ENCODE results near the gene FOXA3.
A peak's percentile ranks its signal among the peaks of the same experiment; 100 is the strongest.

FOXA3 gene

GRCh38 chr19:45863840-45864628, at the start of gene FOXA3:
FOXA3 (plus strand) TSS chr19:45864326; CDS start chr19:45864457, 131 bp downstream.
- no peak for DNase-seq

- no peak for DNase-seq
Measured at GRCh38 chr19:45814851-45815480, 49.2 kb upstream of the FOXA3 start, which contains the start of gene RSPH6A. RSPH6A (minus strand) TSS chr19:45815308; CDS start chr19:45815176, 132 bp downstream.

DNA sequence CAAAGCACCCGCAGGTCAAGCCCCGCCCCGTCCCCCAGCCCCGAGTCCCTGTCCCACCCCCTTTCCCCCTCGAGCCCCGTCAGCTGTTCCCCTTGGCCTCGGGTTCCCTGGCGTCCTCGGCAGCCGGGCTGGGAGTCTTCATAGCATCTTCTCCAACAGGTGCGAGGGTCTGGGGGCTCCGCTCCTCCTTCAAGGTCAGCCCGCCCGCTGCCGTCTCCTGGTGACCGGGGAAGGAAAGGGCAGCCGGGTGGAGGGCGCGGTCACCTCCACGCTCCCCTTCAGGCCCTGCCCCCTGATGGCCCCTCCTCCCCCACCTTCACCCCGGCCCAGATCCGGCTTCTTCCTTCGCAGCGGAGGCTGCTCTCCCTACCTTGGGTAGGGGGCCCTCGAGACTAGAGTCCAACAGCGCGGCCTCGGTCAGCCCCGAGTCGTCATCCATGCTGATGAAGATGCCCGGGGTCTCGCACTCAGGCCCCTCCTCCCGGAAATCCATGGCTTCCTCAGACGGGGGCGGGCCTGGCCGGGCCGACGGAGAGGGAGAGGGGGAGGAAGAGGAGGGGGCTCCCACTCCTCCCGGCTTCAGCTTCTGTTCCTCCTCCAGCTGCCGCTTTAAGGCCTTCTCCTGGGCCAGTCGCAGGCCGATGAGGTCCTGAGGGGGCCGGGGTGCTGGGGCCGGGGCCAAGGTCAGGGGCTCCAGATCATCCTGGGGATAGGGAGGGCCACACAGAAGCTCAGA, 48.5 kb upstream of the FOXA3 start:
- DNase-seq, result peak; percentile 8

- DNase-seq, result no peak
Measured at GRCh38 chr19:45816236-45817009, 47.7 kb upstream of the FOXA3 start.

DNA sequence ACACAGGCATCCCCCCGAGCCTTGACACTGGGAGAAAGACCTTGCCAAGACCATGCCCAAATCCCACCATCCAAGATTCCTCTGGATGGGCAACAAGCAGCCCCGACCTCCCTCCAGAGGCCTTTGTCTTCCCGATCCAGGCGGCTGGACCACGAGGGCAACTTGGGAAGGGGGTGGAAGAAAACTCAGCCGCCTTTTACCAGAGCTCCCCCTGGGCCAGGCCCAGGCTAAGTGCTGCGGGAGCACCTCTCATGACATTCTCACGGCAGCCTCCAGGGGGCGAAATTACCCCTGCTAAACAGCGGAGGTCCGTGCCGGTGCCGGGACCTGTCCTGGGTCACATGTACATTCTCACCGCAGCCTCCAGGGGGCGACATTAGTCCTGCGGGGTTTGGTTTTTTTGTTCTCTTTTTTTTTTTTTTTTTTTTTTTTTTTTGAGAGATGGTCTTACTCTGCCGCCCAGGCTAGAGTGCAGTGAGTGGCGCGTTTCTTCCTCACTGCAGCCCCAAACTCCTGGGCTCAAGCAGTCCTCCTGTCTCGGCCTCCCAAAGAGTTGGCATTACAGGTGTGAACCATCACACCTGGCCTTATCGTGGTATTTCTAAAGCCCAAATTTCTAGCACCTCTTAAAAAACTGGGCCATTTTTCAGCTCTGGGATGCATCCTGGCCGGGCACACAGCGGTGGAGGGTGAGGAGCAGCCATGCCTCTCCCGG, 47.0 kb upstream of the FOXA3 start:
- peak; percentile 65 for DNase-seq

DNA sequence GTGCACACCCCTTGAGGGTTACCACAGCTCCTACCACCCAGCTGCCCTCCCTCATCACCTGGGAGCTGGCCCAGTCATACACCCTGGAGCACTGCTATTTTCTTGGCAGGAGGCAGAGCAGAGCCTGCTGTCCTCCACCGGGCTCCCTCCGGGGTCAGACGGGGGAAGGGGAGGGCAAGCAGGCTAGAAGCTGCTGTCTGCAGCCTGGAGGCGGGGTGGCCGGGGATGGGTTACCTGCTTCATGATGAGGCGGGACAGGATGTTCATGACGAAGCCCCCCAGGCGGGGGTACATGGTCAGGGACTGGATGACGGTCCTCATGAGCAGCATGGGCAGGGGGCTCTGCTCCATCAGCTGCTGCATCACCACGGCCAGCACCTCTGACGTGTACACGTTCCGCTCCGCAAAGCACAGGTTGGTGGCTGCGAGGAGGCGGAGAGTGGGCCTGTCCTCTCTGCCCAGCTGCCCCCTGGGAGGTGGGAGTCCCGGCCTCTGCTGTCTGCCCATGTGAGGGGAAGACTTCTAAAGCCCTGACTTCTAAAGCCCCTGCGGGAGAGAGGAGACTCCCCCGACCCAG, 46.3 kb upstream of the FOXA3 start:
- DNase-seq, result no peak

- no peak for DNase-seq
Measured at GRCh38 chr19:45819769-45820168, 44.4 kb upstream of the FOXA3 start.

GRCh38 chr19:45820413-45821102, 43.6 kb upstream of the FOXA3 start:
- peak; percentile 50 for DNase-seq

- DNase-seq, result no peak
Measured at GRCh38 chr19:45821103-45821521, 43.0 kb upstream of the FOXA3 start.

GRCh38 chr19:45821570-45821969, 42.6 kb upstream of the FOXA3 start:
- no peak for DNase-seq

GRCh38 chr19:45822716-45823115, 41.4 kb upstream of the FOXA3 start:
- no peak for DNase-seq

GRCh38 chr19:45823182-45823581, 40.9 kb upstream of the FOXA3 start:
- DNase-seq, result no peak

DNA sequence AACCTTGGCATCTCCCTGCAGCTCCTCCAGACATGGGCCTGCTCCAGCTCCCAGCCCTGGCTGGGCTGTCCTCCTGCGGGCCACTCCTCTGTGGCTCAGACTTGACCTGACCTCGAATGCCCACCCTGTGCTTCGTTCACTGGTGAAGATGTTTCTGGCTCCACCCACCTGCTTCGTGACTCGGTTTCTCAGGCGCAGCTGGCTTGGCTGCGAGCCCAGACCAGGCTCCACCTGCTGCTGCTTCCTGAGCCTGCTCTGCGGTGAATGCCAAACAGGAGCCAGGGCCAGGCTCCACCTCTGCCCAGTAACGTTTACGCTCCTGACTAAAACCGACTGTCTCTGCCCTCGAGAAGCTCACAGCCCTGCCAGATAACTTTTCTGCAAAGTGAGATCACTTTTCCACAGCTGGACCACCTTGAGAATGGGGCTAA, 40.1 kb upstream of the FOXA3 start:
- peak; percentile 58 for DNase-seq

- DNase-seq, result no peak
Measured at GRCh38 chr19:45824531-45825262, 39.4 kb upstream of the FOXA3 start.

GRCh38 chr19:45825263-45825605, 38.9 kb upstream of the FOXA3 start:
- DNase-seq, result no peak

- no peak for DNase-seq
Measured at GRCh38 chr19:45825917-45826893, 37.9 kb upstream of the FOXA3 start.

- DNase-seq, result no peak
Measured at GRCh38 chr19:45826934-45827333, 37.2 kb upstream of the FOXA3 start.

DNA sequence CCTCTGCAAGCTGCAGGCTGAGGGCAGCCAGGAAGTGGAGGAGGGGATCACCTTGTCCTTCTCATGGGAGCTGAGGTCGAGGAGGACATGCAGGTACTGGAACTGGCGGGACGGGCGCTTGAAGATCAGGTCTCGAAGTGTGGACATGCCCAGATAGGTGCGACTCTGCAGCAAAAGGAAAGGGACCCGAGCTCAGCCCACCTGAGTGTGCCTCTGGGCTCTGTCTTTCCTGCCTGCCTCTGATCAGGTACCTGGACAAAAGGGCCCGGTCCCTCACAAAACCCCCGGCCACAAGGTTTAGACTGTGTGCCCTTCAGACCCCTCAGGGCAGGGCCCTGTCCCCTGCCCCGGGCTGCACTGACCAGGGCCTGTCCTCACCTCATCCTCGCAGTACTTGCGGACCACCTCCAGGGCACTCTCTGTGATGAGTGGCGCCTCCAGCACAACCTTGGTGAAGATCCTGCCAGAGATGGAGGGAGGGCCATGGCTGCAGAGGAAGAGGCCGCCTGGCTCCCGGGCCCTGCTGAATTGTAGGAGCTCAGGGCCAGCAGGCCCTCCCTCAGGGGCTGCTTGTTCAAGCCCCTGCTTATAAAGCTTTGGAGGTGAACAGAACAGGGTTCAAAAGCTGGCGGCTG, 36.5 kb upstream of the FOXA3 start:
- no peak for DNase-seq

DNA sequence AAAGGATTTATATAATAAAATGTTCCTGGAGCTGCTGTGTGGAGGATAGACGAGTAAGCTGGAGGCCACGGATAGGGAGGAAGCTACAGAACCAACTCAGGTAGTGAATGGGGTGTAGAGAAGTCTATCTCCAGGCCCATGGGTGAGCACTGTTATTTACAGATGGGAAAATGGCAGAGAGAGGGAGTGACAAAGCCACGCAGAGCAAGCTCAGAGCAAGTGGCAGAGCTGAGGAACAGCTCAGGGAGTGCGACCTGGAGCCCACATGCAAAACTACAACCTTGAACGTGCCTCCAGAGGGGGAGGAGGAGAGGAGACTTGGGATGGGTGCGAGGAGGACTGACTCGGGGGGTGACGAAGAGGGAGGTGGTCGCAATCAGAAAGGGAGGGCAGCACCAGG, 35.6 kb upstream of the FOXA3 start:
- DNase-seq, result no peak

Measured in DMS153 (cell line).